H9 (cell line): ENCODE data around the gene SLC22A2. TPM values are rescaled to one million over a fixed set of nuclear protein-coding genes. Genes with fewer than 3 reads are reported as not detected.

Experiments
- DNase-seq: peaks from one replicate; pipeline ENCODE4 v3.0.0-alpha.2; 2017
- H2AFZ ChIP-seq: one replicate; pipeline ENCODE4 v1.6.1; 2013; ENCODE audit warnings: mild to moderate bottlenecking, low read length, control low read depth, moderate library complexity
- H2AK5ac ChIP-seq: 2 replicates; pipeline ENCODE4 v1.6.1; 2013; ENCODE audit warnings: low read length, control low read depth, mixed read lengths; ENCODE audit not compliant: insufficient read length
- H2BK120ac ChIP-seq: one replicate; pipeline ENCODE4 v1.6.1; 2013; ENCODE audit warnings: low read depth, mild to moderate bottlenecking, low read length, control low read depth, inconsistent platforms; ENCODE audit not compliant: poor library complexity, severe bottlenecking
- H2BK12ac ChIP-seq: 2 replicates; pipeline ENCODE4 v1.6.1; 2013; ENCODE audit warnings: low read length, control low read depth, mixed read lengths, low read depth; ENCODE audit not compliant: insufficient read length
- H2BK15ac ChIP-seq: 2 replicates; pipeline ENCODE4 v1.6.1; 2013; ENCODE audit warnings: low read depth, low read length, control low read depth
- H2BK20ac ChIP-seq: one replicate; pipeline ENCODE4 v1.6.1; 2013; ENCODE audit warnings: low read depth, mild to moderate bottlenecking, low read length, control low read depth, inconsistent platforms; ENCODE audit not compliant: poor library complexity, severe bottlenecking
- H2BK5ac ChIP-seq: 2 replicates; pipeline ENCODE4 v1.6.1; 2013; ENCODE audit warnings: low read length, control low read depth, mixed read lengths; ENCODE audit not compliant: insufficient read length
- H3K14ac ChIP-seq: 2 replicates; pipeline ENCODE4 v1.6.1; 2013; ENCODE audit warnings: low read length, control low read depth; ENCODE audit not compliant: insufficient read depth
- H3K18ac ChIP-seq: 2 replicates; pipeline ENCODE4 v1.6.1; 2013; ENCODE audit warnings: low read depth, mild to moderate bottlenecking, mixed read lengths, low read length, control low read depth; ENCODE audit not compliant: insufficient read length
- H3K23ac ChIP-seq: 2 replicates; pipeline ENCODE4 v1.6.1; 2013; ENCODE audit warnings: low read length, control low read depth, mixed read lengths, low read depth; ENCODE audit not compliant: insufficient read length
- H3K23me2 ChIP-seq: 2 replicates; pipeline ENCODE4 v1.6.1; 2013; ENCODE audit warnings: low read depth, mild to moderate bottlenecking, mixed read lengths, low read length, control low read depth; ENCODE audit not compliant: insufficient read length, poor library complexity, severe bottlenecking
- H3K27ac ChIP-seq: 2 replicates; pipeline ENCODE4 v1.5.1; 2013; ENCODE audit warnings: low read length, control low read depth, mixed read lengths, low read depth; ENCODE audit not compliant: insufficient read length
- H3K27me3 ChIP-seq: 2 replicates; pipeline ENCODE4 v1.6.1; 2013; ENCODE audit warnings: low read length, control low read depth, inconsistent platforms; ENCODE audit not compliant: insufficient read depth
- H3K4ac ChIP-seq: 2 replicates; pipeline ENCODE4 v1.6.1; 2013; ENCODE audit warnings: low read depth, mild to moderate bottlenecking, control low read depth, inconsistent platforms, low read length, moderate library complexity
- H3K4me1 ChIP-seq: 2 replicates; pipeline ENCODE4 v1.6.1; 2013; ENCODE audit warnings: low read length, control low read depth, inconsistent platforms; ENCODE audit not compliant: insufficient read depth
- H3K4me2 ChIP-seq: 2 replicates; pipeline ENCODE4 v1.6.1; 2013; ENCODE audit warnings: low read length, control low read depth, mixed read lengths; ENCODE audit not compliant: insufficient read length, insufficient read depth
- H3K56ac ChIP-seq: 2 replicates; pipeline ENCODE4 v1.6.1; 2013; ENCODE audit warnings: low read depth, mild to moderate bottlenecking, mixed read lengths, low read length, control low read depth; ENCODE audit not compliant: insufficient read length
- H3K79me1 ChIP-seq: 2 replicates; pipeline ENCODE4 v1.6.1; 2013; ENCODE audit warnings: low read depth, mild to moderate bottlenecking, moderate library complexity, low read length, control low read depth, inconsistent platforms; ENCODE audit not compliant: insufficient read depth, poor library complexity, severe bottlenecking
- H3K79me2 ChIP-seq: 2 replicates; pipeline ENCODE4 v1.6.1; 2013; ENCODE audit warnings: low read length, control low read depth, inconsistent platforms; ENCODE audit not compliant: insufficient read depth
- H3K9ac ChIP-seq: 2 replicates; pipeline ENCODE4 v1.6.1; 2013; ENCODE audit warnings: low read length, control low read depth, mixed read lengths; ENCODE audit not compliant: insufficient read length; ENCODE audit errors: extremely low read depth
- H3K9me3 ChIP-seq: one replicate; pipeline ENCODE4 v1.6.1; 2013; ENCODE audit warnings: low read depth, low read length, inconsistent platforms; ENCODE audit not compliant: control insufficient read depth
- H3T11ph ChIP-seq: one replicate; pipeline ENCODE4 v1.6.1; 2013; ENCODE audit warnings: mild to moderate bottlenecking, low read length, control low read depth, inconsistent platforms
- H4K20me1 ChIP-seq: one replicate; pipeline ENCODE4 v1.6.1; 2013; ENCODE audit not compliant: control insufficient read depth, insufficient read length, insufficient read depth
- H4K5ac ChIP-seq: 2 replicates; pipeline ENCODE4 v1.6.1; 2013; ENCODE audit warnings: low read depth, mild to moderate bottlenecking, mixed read lengths, low read length, control low read depth; ENCODE audit not compliant: insufficient read length
- H4K8ac ChIP-seq: replicated peaks from 2 replicates; pipeline ENCODE4 v1.6.1; 2013; ENCODE audit warnings: low read length, control low read depth, mixed read lengths, low read depth; ENCODE audit not compliant: insufficient read length
- H4K91ac ChIP-seq: 2 replicates; pipeline ENCODE4 v1.6.1; 2013; ENCODE audit warnings: low read depth, mild to moderate bottlenecking, moderate library complexity, mixed read lengths, low read length, control low read depth; ENCODE audit not compliant: insufficient read length
- H3K27ac Mint-ChIP-seq, 3 experiments: 2 replicates in 2 of 3; 3 replicates in 1 of 3; pipeline ENCODE4 v1.8.0; 2020 to 2021; ENCODE audit warnings: mixed read lengths in 3 of 3, mild to moderate bottlenecking in 1 of 3, moderate library complexity in 1 of 3
- H3K27me3 Mint-ChIP-seq: 2 replicates; pipeline ENCODE4 v1.8.0; 2021; ENCODE audit warnings: low read depth, mild to moderate bottlenecking, moderate library complexity, mixed read lengths
- H3K36me3 Mint-ChIP-seq, 3 experiments: 2 replicates in 2 of 3; 3 replicates in 1 of 3; pipeline ENCODE4 v1.8.0; 2020 to 2021; ENCODE audit warnings: low read depth in 3 of 3, mixed read lengths in 3 of 3; ENCODE audit not compliant: insufficient read depth in 1 of 3
- H3K4me1 Mint-ChIP-seq, 2 experiments: 2 replicates each; pipeline ENCODE4 v1.8.0; 2020; ENCODE audit warnings: mixed read lengths in 2 of 2
- H3K4me3 Mint-ChIP-seq, 2 experiments: 2 replicates in 1 of 2; 3 replicates in 1 of 2; pipeline ENCODE4 v1.8.0; 2020 to 2021; ENCODE audit warnings: mild to moderate bottlenecking in 2 of 2, mixed read lengths in 2 of 2, moderate library complexity in 1 of 2
- H3K9me3 Mint-ChIP-seq, 2 experiments: 2 replicates in 1 of 2; 3 replicates in 1 of 2; pipeline ENCODE4 v1.8.0; 2020; ENCODE audit warnings: mild to moderate bottlenecking in 2 of 2, mixed read lengths in 2 of 2, moderate library complexity in 1 of 2
- WGBS: extraction: QIAGEN DNeasy Blood & Tissue Kit; methylation state at CpG from one replicate; pipeline ENCODE4 v1.1.7; 2013; ENCODE audit warnings: missing lambda C conversion rate, low lambda C conversion rate, mixed read lengths; ENCODE audit not compliant: insufficient read length; ENCODE audit errors: extremely low coverage; 5-methylcytosine and 5-hydroxymethylcytosine counted together
- total RNA-seq: library from RNA; stranded (reverse); gene quantifications from 2 replicates; pipeline ENCODE4 v1.2.1, GENCODE V29; 2021
- TF ChIP-seq, protein P1 (sequence below): fragments of 200-600 bp; sonication (generic); conservative IDR thresholded peaks from 3 replicates; pipeline ENCODE4 v1.8.0; 2021; ENCODE audit warnings: antibody characterized with exemption, mild to moderate bottlenecking

The SLC22A2 gene
- total RNA-seq, 1 experiment from 2014 or later: 1.0 TPM

DNA sequence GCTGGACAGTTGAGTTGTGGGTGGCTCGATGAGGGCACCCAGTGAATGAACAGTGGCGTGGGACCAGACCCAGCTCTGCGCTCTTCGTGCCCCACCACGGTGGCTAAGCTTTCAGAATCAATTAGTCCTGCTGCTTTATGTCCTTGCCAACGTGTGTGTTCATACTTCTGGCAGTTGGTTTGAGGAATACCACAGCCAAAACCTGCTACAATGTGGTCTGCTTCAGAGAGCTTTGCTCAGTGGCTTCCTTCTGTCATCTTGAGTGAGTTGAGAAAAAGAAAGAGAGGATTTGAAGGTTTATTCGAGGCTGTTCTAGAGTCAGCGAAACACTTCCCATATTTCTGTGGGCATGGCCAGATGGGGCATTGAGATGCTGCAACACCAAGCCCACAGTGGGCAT, 39.5 kb upstream of the SLC22A2 start:
- Histone ChIP-seq H3K27ac (no peak overlapping the region), H4K20me1 (no peaks in the 10 kb centered on the region), H3K4ac (no peak overlapping the region), H3K4me1 (peaks cover 2% of the 10 kb centered on the region; the same call in 1 of the 2 replicates), H3K56ac (no peak overlapping the region), H3K18ac (no peak overlapping the region), H4K8ac (no peak overlapping the region), H2BK5ac (no peak overlapping the region), H2BK12ac (no peak overlapping the region), H2BK15ac (no peak overlapping the region), H3K23ac (no peak overlapping the region), H2AFZ (no peak overlapping the region), H3K79me2 (no peaks in the 10 kb centered on the region), H3K23me2 (peaks cover 4% of the 10 kb centered on the region), H4K5ac (no peak overlapping the region), H3K14ac (no peak overlapping the region), H3K9ac (no peak overlapping the region), H4K91ac (no peak overlapping the region), H3K79me1 (no peaks in the 10 kb centered on the region), H3K27me3 (no peaks in the 10 kb centered on the region), H3K4me2 (no peak overlapping the region), H2AK5ac (no peak overlapping the region), H3T11ph (no peak overlapping the region), H3K9me3 (no peaks in the 10 kb centered on the region), H2BK20ac (no peak overlapping the region), H2BK120ac (no peak overlapping the region)
- WGBS: no CpG with 5 or more reads among the region's 8 CpGs
- H3K9me3 Mint-ChIP-seq: peaks cover 7 to 8% of the 10 kb centered on the region in 2 experiments; a peak in 4 of 5 replicates
- H3K27me3 Mint-ChIP-seq: peaks cover 1% of the 10 kb centered on the region; the same call in 1 of the 2 replicates
- no peak overlapping the region for H3K27ac Mint-ChIP-seq
- H3K36me3 Mint-ChIP-seq: peaks cover 2 to 11% (median 5%) of the 10 kb centered on the region in 3 experiments; a peak in 5 of 7 replicates
- TF ChIP-seq, protein P1, sequence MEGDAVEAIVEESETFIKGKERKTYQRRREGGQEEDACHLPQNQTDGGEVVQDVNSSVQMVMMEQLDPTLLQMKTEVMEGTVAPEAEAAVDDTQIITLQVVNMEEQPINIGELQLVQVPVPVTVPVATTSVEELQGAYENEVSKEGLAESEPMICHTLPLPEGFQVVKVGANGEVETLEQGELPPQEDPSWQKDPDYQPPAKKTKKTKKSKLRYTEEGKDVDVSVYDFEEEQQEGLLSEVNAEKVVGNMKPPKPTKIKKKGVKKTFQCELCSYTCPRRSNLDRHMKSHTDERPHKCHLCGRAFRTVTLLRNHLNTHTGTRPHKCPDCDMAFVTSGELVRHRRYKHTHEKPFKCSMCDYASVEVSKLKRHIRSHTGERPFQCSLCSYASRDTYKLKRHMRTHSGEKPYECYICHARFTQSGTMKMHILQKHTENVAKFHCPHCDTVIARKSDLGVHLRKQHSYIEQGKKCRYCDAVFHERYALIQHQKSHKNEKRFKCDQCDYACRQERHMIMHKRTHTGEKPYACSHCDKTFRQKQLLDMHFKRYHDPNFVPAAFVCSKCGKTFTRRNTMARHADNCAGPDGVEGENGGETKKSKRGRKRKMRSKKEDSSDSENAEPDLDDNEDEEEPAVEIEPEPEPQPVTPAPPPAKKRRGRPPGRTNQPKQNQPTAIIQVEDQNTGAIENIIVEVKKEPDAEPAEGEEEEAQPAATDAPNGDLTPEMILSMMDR: no peak
- H3K4me1 Mint-ChIP-seq: peaks cover 19 to 29% of the 10 kb centered on the region in 2 experiments
- H3K4me3 Mint-ChIP-seq: no peak overlapping the region
- DNase-seq: no peak
